AG20443 (cell line): Measurements from ENCODE around the gene SLC44A5.
"Not testable (repeated sequence)": the region's sequence is repeated elsewhere in the genome, so short reads cannot be mapped to it uniquely, and the experiment has no call there.

Experiments used
- DNase-seq: peaks from one replicate; pipeline ENCODE4 v3.0.0; 2012; ENCODE audit warnings: low spot score, mixed read lengths

The SLC44A5 gene

DNA sequence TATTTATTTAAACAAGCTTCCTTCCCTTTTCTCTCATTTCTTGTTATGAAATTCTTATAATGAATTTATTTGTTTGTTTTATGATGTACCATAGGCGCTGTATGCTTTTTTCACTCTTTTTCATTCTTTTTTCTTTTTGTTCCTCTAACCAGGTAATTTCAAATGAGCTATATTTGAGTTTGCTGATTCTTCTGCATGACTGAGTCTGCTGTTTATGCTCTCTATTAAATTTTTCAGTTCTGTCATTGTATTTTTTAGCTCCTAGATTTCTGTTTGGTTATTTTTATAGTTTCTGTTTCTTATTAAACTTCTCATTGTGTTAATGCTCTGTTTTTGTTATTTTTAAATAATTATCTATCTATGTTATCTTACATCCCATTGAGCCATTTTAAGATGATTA, 244.3 kb downstream of the SLC44A5 start:
- no peak for DNase-seq

DNA sequence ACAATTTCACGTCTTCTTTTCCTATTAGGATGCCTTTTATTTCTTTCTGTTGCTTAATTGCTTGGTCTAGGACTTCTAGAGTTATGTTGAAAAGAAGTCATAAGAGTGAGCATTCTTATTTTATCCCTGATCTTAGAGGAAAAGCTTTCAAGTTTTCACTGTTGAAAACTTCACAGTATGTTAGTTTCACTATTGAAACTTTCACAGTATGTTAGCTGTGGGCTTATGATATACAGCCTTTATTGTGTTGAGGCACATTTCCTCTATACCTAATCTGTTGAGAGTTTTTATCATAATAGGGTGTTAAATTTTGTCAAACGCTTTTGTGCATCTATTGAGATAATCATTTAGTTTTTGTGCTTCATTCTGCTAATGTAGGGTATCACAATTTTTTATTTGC, 249.7 kb downstream of the SLC44A5 start:
- DNase-seq, result no peak

DNA sequence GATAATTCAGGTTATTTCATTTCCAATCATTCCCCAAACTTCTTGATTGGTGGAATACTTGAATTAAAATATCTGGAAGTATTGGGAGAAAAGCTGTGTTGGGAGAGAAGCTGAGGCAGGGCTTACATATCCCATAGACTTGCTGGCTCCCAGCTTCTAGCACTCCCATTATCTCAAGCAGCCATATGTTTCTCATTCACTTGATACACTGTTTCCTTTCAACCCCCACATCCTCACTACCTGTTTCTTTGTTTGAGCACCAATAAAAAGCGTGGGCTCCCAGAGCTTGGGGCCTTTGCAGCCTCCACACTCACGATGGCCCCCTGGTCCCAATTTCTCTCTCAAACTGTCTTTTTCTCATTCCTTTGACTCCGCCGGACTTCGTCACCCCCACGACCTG, 256.6 kb downstream of the SLC44A5 start:
- not testable (repeated sequence) for DNase-seq

DNA sequence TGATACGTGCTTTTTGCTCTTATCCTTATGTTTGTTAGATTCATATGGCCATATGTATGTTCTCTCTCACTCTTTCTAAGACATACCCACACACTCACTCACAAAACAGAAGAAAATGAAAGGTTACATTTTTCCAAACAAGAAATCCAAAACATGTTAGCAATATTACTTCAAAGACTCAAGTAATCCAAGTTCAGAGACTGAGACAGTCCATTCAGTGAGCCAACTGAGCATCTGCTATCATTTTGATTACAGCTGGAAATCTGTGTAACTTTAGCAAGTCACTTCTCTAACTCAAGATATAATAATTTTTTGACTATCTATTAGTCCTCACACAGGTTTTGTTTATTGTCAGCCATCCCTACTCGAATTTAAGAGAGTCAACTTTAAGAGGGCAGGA, 257.9 kb downstream of the SLC44A5 start:
- DNase-seq, result no peak

DNA sequence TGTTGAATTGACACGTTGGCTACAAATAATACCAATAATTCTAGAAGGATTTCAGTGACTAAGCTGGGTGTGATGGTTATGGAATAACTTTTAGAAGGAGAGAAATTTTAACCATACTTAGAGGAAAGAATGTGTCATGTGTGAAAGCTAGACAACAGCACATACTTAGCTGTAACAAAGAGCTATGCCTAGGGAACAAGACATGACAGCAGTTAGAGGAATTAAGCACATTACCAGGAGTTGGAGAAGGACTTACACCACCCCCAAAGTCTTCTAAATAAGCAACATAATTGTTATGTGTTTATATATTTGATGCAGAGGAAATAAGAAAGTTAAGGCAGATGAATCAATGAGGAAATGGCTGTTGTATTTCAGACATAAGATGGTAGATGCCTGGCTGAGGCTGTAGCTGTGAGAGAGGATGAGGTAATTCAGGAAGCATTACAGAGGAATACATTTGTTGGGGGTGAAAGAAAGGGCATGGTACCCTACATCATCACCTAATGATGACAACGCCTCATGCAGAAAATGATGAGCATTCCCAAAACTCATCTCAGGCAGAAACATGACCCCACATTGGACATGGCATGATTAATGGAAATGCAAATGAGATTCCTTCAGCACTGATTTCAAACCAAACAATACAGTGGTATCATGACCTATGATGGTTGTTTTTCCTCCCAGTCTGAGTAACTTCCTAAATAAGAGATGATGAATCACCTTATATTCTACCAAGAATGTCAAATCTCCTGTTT, 265.2 kb downstream of the SLC44A5 start:
- DNase-seq, result no peak

DNA sequence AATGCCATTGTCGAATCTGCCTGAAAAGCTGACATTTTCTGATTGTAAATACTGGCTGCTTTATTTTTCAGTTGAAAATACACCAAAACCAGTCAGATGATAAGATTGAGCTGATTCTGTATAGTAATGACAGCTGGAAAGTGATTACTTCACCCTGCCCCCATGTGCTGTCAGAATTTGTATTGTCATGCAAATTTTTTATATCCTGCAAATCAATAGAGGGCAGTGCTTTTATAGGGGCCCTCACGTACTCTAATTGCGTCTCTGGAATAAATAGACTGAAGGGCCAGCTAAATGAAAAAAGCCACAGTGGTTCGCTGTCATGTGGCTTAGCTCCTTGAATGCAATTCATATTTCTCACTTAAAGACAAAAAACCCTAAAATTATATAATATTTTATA, 268.1 kb downstream of the SLC44A5 start:
- DNase-seq, result no peak

DNA sequence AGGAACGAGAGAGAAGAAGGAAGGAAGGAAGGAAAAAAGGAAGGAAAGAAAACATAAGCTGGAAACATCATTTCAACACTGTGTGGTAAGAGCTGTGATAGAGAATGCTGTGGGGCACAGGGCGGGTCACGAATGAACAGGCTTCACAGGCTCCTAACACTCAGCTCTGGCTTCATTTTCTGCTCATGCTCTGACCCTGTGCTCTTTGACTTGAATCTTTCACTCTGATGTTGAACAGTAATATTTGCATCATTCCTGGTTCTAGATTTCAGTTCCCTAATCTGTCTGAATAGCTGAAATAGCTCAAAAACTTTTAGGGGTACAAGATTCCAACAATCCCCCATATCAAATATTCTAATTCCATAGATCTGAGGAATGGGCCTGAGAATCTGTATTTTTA, 269.4 kb downstream of the SLC44A5 start:
- DNase-seq, result no peak

DNA sequence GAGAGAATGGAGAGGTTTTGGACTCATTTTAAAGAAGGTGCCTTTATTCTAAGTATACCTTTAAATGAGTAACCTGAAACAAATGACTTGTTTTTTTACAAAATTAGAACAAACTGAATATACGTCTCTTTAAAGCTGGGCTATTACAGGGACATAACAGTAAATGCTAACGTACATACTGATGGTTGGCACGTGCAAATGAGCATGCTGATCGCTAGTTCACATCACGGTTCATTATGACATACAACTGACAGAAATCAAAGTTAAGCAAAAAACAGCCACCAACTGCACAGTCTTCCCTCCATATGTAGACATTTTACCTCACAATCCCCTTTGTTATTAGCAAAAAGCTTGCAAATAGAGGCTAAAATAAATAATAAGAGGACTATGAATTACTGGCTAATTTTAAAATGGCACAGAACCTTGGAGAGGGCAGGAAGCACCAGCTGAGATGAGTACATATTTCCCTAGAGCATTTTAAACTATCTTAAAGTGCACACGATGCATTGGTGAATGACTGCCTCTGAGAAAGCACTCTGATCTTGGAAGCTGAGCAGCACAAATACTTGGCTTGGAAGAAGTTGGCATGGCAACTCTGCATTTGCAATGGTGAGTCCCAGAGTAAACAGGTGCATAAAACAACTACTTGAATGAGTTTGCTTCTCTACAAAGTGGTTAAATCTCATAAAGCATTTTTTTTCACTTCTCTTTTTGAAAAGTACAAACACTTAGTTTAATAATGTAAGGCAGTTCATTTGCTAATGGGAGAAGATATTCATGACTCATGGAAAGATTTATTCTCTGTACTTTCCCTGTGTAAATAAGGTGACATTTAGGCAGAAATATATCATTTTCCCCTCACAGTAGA, 272.1 kb downstream of the SLC44A5 start:
- no peak for DNase-seq

DNA sequence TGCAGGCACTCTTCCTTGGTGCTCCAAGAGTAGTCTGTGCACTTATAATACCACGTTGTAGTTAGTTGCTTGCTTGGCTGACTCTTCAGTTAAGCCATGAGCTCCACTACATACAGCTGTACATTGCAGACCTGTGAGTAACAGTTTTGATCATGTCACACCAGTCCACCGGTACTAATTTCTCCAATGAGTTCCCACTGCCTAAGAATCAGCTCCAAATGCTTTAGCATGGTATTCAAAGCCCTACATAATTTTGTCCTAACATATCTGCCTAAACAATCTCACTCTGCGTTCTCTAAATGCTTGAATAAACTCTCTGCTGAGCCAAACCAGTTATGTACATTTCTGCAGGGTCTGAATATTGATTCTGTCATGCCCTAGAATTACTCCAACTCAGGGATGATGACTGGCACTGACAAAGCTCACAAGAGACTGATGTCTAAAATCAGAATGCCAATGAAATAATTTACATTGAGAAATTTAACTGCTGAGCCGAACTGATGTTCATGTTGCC, 276.0 kb downstream of the SLC44A5 start:
- DNase-seq, result no peak

DNA sequence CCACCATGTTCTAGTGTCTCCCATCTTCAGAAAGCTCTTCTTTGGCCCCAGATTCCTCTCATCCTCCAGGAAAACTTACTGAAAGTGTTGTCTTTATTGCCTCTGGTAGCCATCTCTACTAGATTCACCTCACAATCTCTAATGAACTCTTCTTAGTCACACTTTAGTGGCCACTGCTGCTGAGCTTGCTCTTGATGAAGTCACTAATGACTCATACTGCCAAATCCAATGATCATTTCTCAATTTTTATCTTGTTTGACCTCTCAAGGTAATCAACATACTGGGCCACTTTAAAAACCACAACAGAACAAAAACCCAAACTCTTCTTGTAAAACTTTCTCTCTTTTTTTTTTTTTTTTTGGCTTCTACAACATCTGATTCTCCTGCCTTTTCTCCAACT, 280.3 kb downstream of the SLC44A5 start:
- no peak for DNase-seq

DNA sequence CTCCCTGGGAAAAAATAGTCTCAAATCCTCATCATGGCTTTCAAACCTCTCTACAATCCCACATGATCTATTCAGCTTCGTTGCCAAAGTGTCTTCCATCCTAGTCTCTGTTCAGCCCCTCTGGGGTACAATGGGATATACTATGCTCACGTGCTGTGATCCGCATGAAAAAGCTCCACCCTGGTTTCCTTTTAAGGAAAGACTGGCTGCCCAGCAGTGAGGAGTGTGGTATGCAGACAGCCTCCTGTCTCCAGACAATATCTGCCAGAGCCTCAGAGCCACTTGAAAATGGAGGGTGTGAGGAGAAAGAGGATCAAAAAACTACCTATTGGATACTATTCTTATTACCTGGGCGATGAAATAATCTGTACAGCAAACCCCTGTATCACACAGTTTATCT, 282.2 kb downstream of the SLC44A5 start:
- DNase-seq, result no peak

DNA sequence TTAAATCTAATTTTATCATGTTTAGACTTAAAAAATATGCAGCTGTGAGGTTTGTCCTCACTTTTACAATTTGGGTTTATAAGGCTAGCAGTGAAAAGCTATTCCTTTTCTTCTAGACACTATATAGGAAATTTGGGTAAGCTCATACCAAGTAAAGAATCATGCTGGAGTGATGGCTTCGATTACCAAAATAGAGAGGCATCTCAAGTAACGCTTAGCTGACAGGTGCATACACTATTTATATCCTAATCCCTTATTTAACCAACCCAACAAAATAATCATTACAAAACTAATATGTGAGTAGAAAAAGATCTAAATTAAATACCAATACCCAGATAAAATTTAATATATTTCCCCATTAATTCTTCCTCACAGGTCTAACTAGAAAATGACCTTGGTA, 283.5 kb downstream of the SLC44A5 start:
- no peak for DNase-seq

DNA sequence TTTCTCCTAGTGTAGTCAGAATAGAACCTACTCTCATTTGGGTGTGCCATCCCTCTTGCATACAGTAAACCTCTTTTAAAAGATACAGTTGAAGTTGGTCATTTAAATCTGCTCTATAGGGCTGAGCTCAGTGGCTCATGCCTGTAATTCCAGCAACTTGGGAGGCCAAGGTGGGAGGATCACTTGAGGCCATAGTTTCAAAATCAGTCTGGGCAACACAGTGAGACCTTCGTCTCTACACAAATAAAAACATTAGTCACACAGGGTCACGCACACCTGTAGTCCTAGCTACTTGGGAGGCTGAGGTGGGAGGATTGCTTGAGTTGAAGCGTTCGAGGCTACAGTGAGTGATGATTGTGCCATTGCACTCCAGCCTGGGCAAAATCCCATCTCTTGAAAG, 292.9 kb downstream of the SLC44A5 start:
- DNase-seq, result no peak

DNA sequence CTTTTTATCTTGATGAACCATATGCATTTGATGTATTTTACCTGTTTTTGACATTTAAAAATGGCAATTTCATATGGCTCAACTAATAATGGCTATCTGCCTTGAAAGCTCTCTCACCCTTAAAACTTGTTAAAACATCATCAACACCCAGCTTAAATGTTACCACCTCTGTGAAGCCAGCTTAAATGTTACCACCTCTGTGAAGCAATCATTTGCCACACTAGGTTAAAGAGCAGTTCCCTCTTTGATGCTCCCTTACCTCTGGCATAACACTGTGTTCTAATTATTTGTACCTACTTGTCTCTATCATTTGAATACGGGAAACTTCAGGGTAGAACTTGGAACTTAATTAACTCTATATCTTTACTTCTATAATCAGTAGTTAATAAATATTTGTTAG, 294.7 kb downstream of the SLC44A5 start:
- no peak for DNase-seq

DNA sequence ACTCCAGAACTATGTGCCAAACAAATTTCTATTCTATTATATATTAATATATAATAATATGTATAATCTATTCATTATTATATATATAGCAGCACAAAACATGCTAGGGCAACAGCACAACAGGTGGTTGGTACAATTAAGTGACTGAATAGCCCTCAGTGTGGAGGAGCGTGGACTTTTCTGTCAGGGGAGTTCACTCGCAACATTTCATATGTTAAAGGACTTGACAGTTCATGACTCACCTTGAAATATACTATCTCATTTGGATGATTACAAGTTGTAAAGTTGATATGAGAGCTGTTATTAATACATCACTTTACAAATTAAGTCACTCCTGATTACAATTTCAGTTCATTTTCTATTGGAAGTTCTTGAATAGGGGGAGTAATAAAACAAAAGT, 298.3 kb downstream of the SLC44A5 start:
- DNase-seq, result no peak

DNA sequence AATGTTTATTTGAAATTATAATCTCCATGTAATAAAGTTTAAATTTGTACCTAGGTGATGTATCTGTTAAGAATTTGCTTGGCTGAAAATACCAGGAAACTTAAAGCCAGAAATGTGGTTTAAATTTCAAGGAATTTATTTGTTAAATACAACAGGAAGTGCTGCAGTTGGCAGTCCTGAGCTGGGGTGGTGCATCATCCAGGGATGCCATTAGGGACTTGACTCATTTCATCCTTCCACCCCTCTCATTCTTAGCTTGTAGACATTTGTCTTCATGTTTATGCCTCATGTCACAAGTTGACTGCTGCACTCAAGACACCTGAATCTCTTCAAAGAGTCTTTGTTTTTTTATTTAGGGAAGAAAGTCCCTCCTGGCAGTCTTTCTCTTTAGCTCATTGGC, 300.8 kb downstream of the SLC44A5 start:
- no peak for DNase-seq

DNA sequence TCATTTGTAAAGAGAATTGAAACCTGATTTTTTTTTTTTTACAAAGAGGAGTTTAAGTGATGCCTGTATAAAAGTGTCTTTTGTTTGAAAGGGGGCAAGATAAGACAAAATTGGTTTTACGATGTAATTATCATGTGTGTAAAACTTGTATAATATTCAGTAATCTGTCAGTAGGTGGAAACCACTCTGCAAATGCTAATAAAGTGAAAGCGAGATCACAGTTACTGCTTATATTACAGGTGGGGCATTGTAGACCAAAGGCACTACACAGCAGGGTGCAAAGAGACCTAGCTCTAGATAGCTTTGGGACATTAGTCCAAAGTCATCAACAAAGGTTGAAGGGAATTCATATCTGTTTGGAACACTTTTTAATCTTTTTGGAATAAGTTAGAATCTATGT, 302.5 kb downstream of the SLC44A5 start:
- no peak for DNase-seq

DNA sequence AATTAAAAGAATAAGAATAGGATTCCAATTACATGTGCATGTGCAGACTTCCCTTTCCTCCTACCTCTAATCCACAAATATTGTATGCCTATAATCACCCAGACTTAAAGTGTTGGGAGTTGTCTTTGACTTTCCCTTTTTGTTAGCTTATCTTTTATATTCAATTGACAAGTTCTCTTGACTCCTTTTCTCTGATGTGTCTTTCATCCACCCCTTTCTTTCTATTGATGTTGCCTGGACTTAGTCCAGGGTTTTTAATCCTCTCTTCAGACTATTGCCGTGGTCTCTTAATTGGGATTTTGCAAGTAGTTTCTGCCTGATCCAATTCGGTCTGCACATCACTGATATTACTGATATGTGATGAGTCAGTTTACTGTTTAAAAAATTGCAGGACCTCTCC, 305.9 kb downstream of the SLC44A5 start:
- no peak for DNase-seq

DNA sequence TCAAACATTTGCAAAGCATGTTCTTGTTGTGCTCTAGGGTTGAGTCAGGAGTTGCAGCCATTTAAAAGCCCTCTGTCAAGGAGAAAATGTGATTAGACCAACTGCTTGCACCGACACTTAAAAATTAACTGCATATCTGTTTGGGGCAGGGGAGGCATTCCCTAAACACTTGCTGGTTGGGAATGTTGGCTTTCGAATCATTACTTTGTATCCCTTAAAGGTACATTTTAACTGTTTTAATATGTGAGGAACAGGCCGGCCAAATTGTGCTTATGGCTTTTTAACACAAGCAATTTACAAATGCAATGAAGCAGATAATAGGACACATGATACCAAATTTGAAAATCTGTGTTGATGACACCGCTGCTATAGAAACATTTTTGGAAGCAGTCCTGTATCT, 317.6 kb downstream of the SLC44A5 start:
- DNase-seq, result no peak

DNA sequence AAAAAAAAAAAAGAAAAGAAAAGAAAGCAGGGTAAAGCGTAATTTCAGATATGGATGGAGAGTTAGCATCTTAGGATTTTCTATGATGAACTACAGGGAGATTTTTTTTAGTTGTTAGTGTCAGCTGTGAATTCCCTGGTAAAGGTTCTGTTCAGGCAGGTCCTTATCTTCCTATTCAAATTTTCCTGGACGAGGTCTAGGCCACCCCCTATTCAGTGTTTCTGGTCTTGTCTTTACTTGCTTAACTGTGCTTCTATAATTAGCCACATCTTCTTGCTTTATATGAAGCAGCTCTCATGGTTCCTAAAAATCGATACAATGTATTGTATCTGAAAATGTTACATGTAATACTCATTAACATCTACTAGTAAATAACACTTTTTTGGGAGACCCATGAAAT, 318.9 kb downstream of the SLC44A5 start:
- no peak for DNase-seq

DNA sequence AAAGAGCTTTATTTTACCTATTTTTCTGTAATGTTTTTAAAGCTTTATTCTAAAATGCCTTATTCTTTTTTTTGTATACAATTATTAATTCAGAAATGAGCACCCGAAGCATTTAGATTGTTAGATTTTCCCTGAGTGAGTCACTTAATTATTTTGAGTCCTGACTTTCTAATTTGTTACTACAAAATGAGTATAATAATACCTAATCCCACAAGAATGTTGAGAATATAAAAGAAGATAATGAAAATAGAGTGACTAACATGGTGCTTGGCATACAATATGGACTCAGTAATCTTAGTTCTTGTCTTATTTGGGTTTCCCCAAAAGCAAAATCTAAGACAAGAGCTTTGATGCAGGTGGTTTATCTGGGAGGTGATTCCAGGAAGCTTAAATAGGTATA, 334.5 kb downstream of the SLC44A5 start:
- DNase-seq, result no peak

DNA sequence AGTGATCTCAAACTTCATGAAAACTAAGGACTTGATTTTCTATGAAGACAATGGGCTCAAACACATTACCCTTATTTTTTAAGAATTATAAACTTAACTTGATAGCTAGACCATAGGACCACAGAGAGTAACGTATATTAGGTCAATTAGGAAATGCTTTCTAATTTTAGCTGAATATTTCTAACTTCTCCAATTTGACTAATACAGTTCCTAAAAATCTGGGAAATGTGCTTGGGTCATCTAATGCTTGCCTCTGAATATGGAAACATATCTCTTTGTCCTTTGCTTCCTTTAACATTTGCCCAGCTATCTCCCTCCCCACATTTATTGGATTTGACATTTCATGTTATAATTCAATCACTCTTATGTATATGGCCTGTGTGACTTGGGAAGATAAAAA, 335.3 kb downstream of the SLC44A5 start:
- no peak for DNase-seq

DNA sequence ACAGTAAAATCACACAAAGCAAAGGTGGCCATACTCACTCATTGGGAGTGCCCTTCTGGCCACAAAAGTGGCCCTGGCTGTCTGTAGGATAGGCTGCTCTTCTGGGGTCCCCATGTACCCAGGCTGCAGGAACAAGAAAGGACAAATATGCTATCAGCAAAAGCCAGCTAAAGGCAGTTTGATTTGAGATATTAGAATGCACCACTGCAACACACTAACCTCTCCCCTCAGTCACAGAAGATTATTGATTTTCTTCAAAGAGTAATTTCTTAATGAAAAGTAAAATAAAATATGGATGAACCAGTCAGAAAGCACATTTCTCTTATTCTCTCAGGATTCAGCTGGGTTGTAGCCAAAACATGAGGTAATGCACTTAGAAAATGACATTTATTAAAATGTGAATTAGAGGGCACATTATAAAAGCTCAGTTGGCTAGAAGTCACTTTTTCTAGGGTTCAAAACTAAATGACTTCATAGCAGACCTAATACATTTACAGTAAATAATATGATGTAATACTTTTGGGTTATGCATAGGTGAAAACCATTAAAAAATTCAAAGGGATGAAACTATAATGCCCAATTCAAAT, 335.9 kb downstream of the SLC44A5 start:
- DNase-seq, result no peak
